ENCODE measurements around the gene TRIP11. TPM values are rescaled to one million over a fixed set of nuclear protein-coding genes. Genes with fewer than 3 reads are reported as not detected.

Gene TRIP11
- total RNA-seq, 1 experiment from 2014 or later, result 37.4 TPM

- no peaks in the 10 kb centered on the region for H3K36me3 ChIP-seq (ENCODE audit: control insufficient read depth in 1 of 2, insufficient read depth in 2 of 2, low read length in 2 of 2)
- H3K4me1 ChIP-seq (ENCODE audit: control insufficient read depth in 1 of 2, insufficient read depth in 2 of 2, low read length in 2 of 2), result no peaks in the 10 kb centered on the region; a peak in 1 of 4 replicates
- DNase-seq (ENCODE audit: low read depth, low spot score), result no peak
- ChIA-PET POLR2A (no interaction called here), CTCF (no interaction called here), RAD21 (ENCODE audit: low non-redundant PET in 1 of 2, low total read pairs in 2 of 2, uncharacterized antibody in 2 of 2, unreplicated experiment in 2 of 2) (no interaction called here)
- no peak overlapping the region for H3K4me2 ChIP-seq (ENCODE audit: low read length)
- H3K27ac ChIP-seq (ENCODE audit: low read depth, low read length), result no peak overlapping the region
- no peak overlapping the region for H3K9ac ChIP-seq (ENCODE audit: low read length)
- BruUV-seq (replicated peaks), result no TSS peak
- H3K9me2 ChIP-seq (ENCODE audit: insufficient read depth), result no peaks in the 10 kb centered on the region
- no peaks in the 10 kb centered on the region for H4K20me1 ChIP-seq (ENCODE audit: insufficient read depth)
- TF ChIP-seq MAX (IDR thresholded peaks at IDR 0.05), result no peak
- TF ChIP-seq EGR1 (IDR thresholded peaks at IDR 0.05; ENCODE audit: low read depth), result no peak
- no peak for TF ChIP-seq POLR2AphosphoS5 (IDR thresholded peaks at IDR 0.05; ENCODE audit: low read depth, low read length)
- TF ChIP-seq RAD21 (IDR thresholded peaks at IDR 0.05; ENCODE audit: low read depth), result no peak
- TF ChIP-seq YY1 (IDR thresholded peaks at IDR 0.05; ENCODE audit: extremely low read depth, insufficient replicate concordance, low read depth, low read length), result no peak
- no peak for TF ChIP-seq EZH2phosphoT487 (IDR thresholded peaks at IDR 0.05; ENCODE audit: borderline replicate concordance)
- no peak for TF ChIP-seq CTCF (IDR thresholded peaks at IDR 0.05 in 2 of 3, conservative IDR thresholded peaks at IDR 0.05 in 1 of 3; ENCODE audit: borderline replicate concordance in 1 of 3, insufficient read depth in 1 of 3, low read depth in 2 of 3, low read length in 2 of 3)
- no peak for TF ChIP-seq FOSL1 (IDR thresholded peaks at IDR 0.05; ENCODE audit: low read depth)
- TF ChIP-seq JUND (IDR thresholded peaks at IDR 0.05), result no peak
- no peak for TF ChIP-seq CBX3 (IDR thresholded peaks at IDR 0.05; ENCODE audit: low read depth)
- TF ChIP-seq POLR2A (IDR thresholded peaks at IDR 0.05; ENCODE audit: borderline replicate concordance, extremely low read depth, insufficient read depth, insufficient read length), result no peak
- no peak for TF ChIP-seq SP1 (IDR thresholded peaks at IDR 0.05; ENCODE audit: low read depth)
- TF ChIP-seq ZFX (IDR thresholded peaks at IDR 0.05), result no peak
- intact Hi-C loops (cut with micrococcal nuclease), result no loop called here
- no peak overlapping the region for H3K4me3 ChIP-seq (replicated peaks in 1 of 2; ENCODE audit: low read depth in 1 of 2, low read length in 2 of 2)
- H3K79me2 ChIP-seq (ENCODE audit: insufficient read depth, low read length), result no peaks in the 10 kb centered on the region
- no peak for ATAC-seq
- H3K27me3 ChIP-seq (ENCODE audit: insufficient read depth, low read length), result no peaks in the 10 kb centered on the region
- no peaks in the 10 kb centered on the region for H3K9me3 ChIP-seq (ENCODE audit: control insufficient read depth in 1 of 2, insufficient read depth in 1 of 2, low read depth in 1 of 2, low read length in 2 of 2)
- no peak overlapping the region for H2AFZ ChIP-seq (ENCODE audit: low read depth, low read length, poor library complexity, severe bottlenecking)
Observed at GRCh38 chr14:91942946-91943345, 96.9 kb downstream of the TRIP11 start.

All from HCT116 (cell line).